K562 (cell line): ENCODE measurements around the gene HSPB7. TPM values are rescaled to one million over a fixed set of nuclear protein-coding genes. Genes with fewer than 3 reads are reported as not detected.

Experiments
- ATAC-seq: fragments of 200-7000 bp; cut with Tn5 transposase; 3 replicates; pipeline ENCODE4 v1.9.1; 2020; ENCODE audit warnings: moderate library complexity
- BruUV-seq: library from RNA; stranded (reverse); fragments of 400-500 nt; replicated peaks from 2 replicates; lab custom pipeline; 2021; lab: Mats Ljungman, UMichigan
- CTCF ChIA-PET: fragments of 300-600 bp; formaldehyde crosslinking; extraction: SDS; loops from one replicate; lab custom pipeline; 2021; ENCODE audit warnings: low intra/inter-chr PET ratio; lab: Yijun Ruan, JAX
- POLR2A ChIA-PET: fragments of 300-600, 350-650 bp; sonication (Branson Sonifier 250); formaldehyde crosslinking; extraction: SDS; loops from one replicate; lab custom pipeline; 2021; ENCODE audit warnings: antibody characterized with exemption, inconsistent platforms; lab: Yijun Ruan, JAX
- DNase-seq, 4 experiments: peaks; one replicate each; pipeline versions ENCODE4 v3.0.0 to v3.0.0-alpha.2; 2011 to 2018; ENCODE audit warnings: low spot score in 3 of 4, mixed read lengths in 3 of 4; ENCODE audit errors: extremely low read depth in 1 of 4
- FAIRE-seq: peaks from 2 replicates; lab custom pipeline; 2011; peaks lifted over from hg19 to GRCh38; lab: Jason Lieb, UNC
- H2AFZ ChIP-seq: 2 replicates; pipeline ENCODE4 v1.6.0; 2011; ENCODE audit warnings: low read depth, low read length, control low read depth, inconsistent platforms
- H3K27ac ChIP-seq: fragments of 200-600 bp; 3 replicates; pipeline ENCODE4 v1.8.0; 2011; ENCODE audit warnings: low read depth, mild to moderate bottlenecking, control low read depth, inconsistent platforms, low read length, moderate library complexity, mixed read lengths; ENCODE audit errors: extremely low read depth
- H3K27me3 ChIP-seq, 2 experiments: fragments of 300-600 bp in 1 of 2; 2 replicates in 1 of 2; 3 replicates in 1 of 2; pipeline versions ENCODE4 v1.6.0 to v1.8.0; 2011; ENCODE audit warnings: inconsistent platforms in 2 of 2, low read length in 2 of 2, mild to moderate bottlenecking in 1 of 2, mixed read lengths in 1 of 2, moderate library complexity in 1 of 2; ENCODE audit not compliant: control insufficient read depth in 2 of 2, insufficient read depth in 2 of 2
- H3K36me3 ChIP-seq: fragments of 300-600 bp; 3 replicates; pipeline ENCODE4 v1.8.0; 2011; ENCODE audit warnings: mild to moderate bottlenecking, low read length, inconsistent platforms; ENCODE audit not compliant: control insufficient read depth, insufficient read depth
- H3K4me1 ChIP-seq, 2 experiments: fragments of 200-600 bp in 1 of 2; replicated peaks in 1 of 2; 2 replicates in 1 of 2; 3 replicates in 1 of 2; pipeline versions ENCODE4 v1.5.1 to v1.8.0; 2011; ENCODE audit warnings: inconsistent platforms in 2 of 2, low read length in 2 of 2, mild to moderate bottlenecking in 1 of 2, mixed read lengths in 1 of 2, moderate library complexity in 1 of 2; ENCODE audit not compliant: control insufficient read depth in 2 of 2, insufficient read depth in 2 of 2
- H3K4me2 ChIP-seq: 2 replicates; pipeline ENCODE4 v1.6.1; 2011; ENCODE audit warnings: low read length, control low read depth, inconsistent platforms, mixed read lengths; ENCODE audit not compliant: insufficient read depth
- H3K4me3 ChIP-seq: fragments of 200-600 bp; sonication (generic), shearing (Covaris generic); 2 replicates; pipeline ENCODE4 v1.5.1; 2016; ENCODE audit warnings: control low read depth, inconsistent platforms
- H3K79me2 ChIP-seq: fragments of 200-600 bp; 3 replicates; pipeline ENCODE4 v1.8.0; 2011; ENCODE audit warnings: low read length, inconsistent platforms; ENCODE audit not compliant: control insufficient read depth, insufficient read depth
- H3K9ac ChIP-seq, 2 experiments: 2 replicates each; pipeline versions ENCODE4 v1.6.0 to v1.6.1; 2011; ENCODE audit warnings: low read depth in 2 of 2, low read length in 2 of 2, control low read depth in 1 of 2, inconsistent platforms in 1 of 2, mild to moderate bottlenecking in 1 of 2, mixed read lengths in 1 of 2; ENCODE audit not compliant: insufficient read depth in 1 of 2
- H3K9me1 ChIP-seq: one replicate; pipeline ENCODE4 v1.6.0; 2011; ENCODE audit warnings: inconsistent platforms, mild to moderate bottlenecking, low read length, moderate library complexity; ENCODE audit not compliant: control insufficient read depth, insufficient read depth
- H3K9me3 ChIP-seq: replicated peaks from 2 replicates; pipeline ENCODE4 v1.5.1; 2011; ENCODE audit warnings: low read depth, low read length, inconsistent platforms; ENCODE audit not compliant: control insufficient read depth, insufficient read depth
- H4K20me1 ChIP-seq: replicated peaks from 2 replicates; pipeline ENCODE4 v1.6.1; 2011; ENCODE audit warnings: low read length, inconsistent platforms, mixed read lengths; ENCODE audit not compliant: control insufficient read depth, insufficient read depth
- PRDM10 ChIP-seq: fragments of 450-650 bp; IDR thresholded peaks from 2 replicates; pipeline ENCODE4 v1.6.1; 2018; ENCODE audit not compliant: partially characterized antibody
- TARDBP ChIP-seq: fragments of 450-650 bp; IDR thresholded peaks from 2 replicates; pipeline ENCODE4 v1.6.1; 2016
- WGBS: fragments of 100-300 bp; shearing (Covaris generic); methylation state at CpG from one replicate; pipeline ENCODE4 v1.1.6; 2016; ENCODE audit warnings: low coverage, mixed read lengths; ENCODE audit not compliant: insufficient coverage; ENCODE audit errors: missing lambda C conversion rate; 5-methylcytosine and 5-hydroxymethylcytosine counted together
- in situ Hi-C: fragments of 300-500 bp; cut with MboI; formaldehyde crosslinking; loops from 4 replicates; pipeline ENCODE4 v1.15.0; 2018; ENCODE audit warnings: inconsistent platforms, mixed read lengths
- intact Hi-C: fragments of 100-400 bp; cut with micrococcal nuclease; formaldehyde crosslinking; loops from 2 replicates; pipeline ENCODE4 v1.14.2; 2022
- polyA plus RNA-seq, 8 experiments: library from polyadenylated mRNA; depleted of rRNA in 4 of 8; stranded (reverse) in 5 of 8; unstranded in 3 of 8; fragments of >200 nt; fragmentation: Nextera tagmentation in 2 of 8; fragmentation: Illumina TruSeq in 1 of 8; extraction: Ambion mirVana in 2 of 8; extraction: Trizol in 1 of 8; gene quantifications; 2 replicates each; pipeline versions ENCODE4 v1.2.1 to v1.2.3, GENCODE V29; 2011 to 2014; ENCODE audit warnings: inconsistent platforms in 1 of 8, missing spikeins in 1 of 8
- total RNA-seq, 7 experiments: library from RNA; depleted of rRNA in 6 of 7; stranded (reverse); fragments of >200 nt in 6 of 7; fragmentation: Illumina TruSeq in 2 of 7; extraction: Trizol in 2 of 7; gene quantifications; 2 replicates each; pipeline versions ENCODE4 v1.2.1 to v1.2.3, GENCODE V29; 2011 to 2021; ENCODE audit warnings: low replicate concordance in 1 of 7

The HSPB7 gene
- total and polyA plus RNA-seq, 9 of the 15 experiments (the other 6 are each of a cell fraction or from before 2014, with no cell fraction given) = 0.05 to 0.19 (median 0.07) TPM; not detected in 6

DNA sequence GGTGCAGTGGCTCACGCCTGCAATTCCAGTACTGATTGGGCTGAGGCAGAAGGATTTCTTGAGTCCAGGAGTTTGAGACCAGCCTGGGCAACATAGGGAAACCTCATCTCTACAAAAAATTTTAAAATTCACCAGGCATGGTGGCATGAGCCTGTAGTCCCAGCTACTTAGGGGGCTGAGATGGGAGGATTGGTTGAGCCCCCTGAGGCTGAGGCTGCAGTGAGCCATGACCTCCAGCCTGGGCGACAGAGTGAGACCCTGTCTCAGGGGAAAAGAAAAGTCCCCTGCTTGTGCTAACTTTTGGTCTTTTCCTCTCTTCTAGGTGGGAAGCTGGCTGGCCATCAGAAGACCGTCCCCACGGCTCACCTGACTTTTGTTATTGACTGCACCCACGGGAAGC is 12.2 kb downstream of the HSPB7 start:
- CTCF ChIA-PET = no interaction called here
- POLR2A ChIA-PET = interaction anchor here (0.6 to 0.8 kb wide), 3 partner anchors 241 to 700 kb away, joined by 3 read pairs; no protein-coding TSS in a partner anchor

More for the DNA sequence above, 12.2 kb downstream of the HSPB7 start:
- Histone ChIP-seq H4K20me1 (no peaks in the 10 kb centered on the region), H3K36me3 (no peaks in the 10 kb centered on the region), H3K9me3 (no peaks in the 10 kb centered on the region), H3K4me1 (peaks cover 8 to 13% of the 10 kb centered on the region in 2 experiments; a peak in 4 of 5 replicates), H3K27ac (no peak overlapping the region), H3K79me2 (no peaks in the 10 kb centered on the region), H3K27me3 (peaks cover 2 to 11% of the 10 kb centered on the region in 2 experiments; a peak in 2 of 5 replicates), H3K9me1 (no peaks in the 10 kb centered on the region), H3K9ac (peak overlapping the region in 1 of 2 experiments; percentile 74; a peak in 2 of 4 replicates), H2AFZ (no peak overlapping the region), H3K4me3 (no peak overlapping the region), H3K4me2 (no peak overlapping the region)
- intact Hi-C loops (loop anchor here (5.0 kb wide), 1 partner anchor 67 kb away; the partner anchor contains the start of gene FAM131C), in situ Hi-C loops (no loop called here)
- 16% methylated on average over 5 of the region's 5 CpGs for WGBS
- DNase-seq (no peak), ATAC-seq (no peak), FAIRE-seq (no peak)
- no TSS peak for BruUV-seq
- TF ChIP-seq TARDBP (no peak), PRDM10 (peak; percentile 88)
